Measurements from ENCODE around the gene PRIM2.

- TF ChIP-seq CTCF (IDR thresholded peaks at IDR 0.05), result no peak
- no peak for TF ChIP-seq POLR2A (IDR thresholded peaks at IDR 0.05)
These were observed 15.0 kb upstream of the PRIM2 start for GRCh38 chr6:57302477-57302876.
